Hematopoietic multipotent progenitor cell treated with erythropoietin and hydrocortisone succinate and interleukin-3 and kit ligand, for 6 days (in vitro differentiated cells): ENCODE results near the gene OXER1.
A peak's percentile ranks its signal among the peaks of the same experiment; 100 is the strongest.

ENCODE experiments used
- DNase-seq: peaks from one replicate; pipeline ENCODE4 v3.0.0-alpha.2; 2015

The OXER1 gene

GRCh38 chr2:42793334-42794270 is 29.7 kb upstream of the OXER1 start:
- DNase-seq, result no peak

- no peak for DNase-seq
Observed at GRCh38 chr2:42792583-42793333, 28.8 kb upstream of the OXER1 start, which contains the start of gene HAAO. TSS of gene HAAO (minus strand) at chr2:42792583. CDS start at chr2:42792536, 47 bp downstream.

- peak; percentile 61 for DNase-seq
Observed at GRCh38 chr2:42792087-42792582, 28.2 kb upstream of the OXER1 start.

- DNase-seq, result no peak
Observed at GRCh38 chr2:42791606-42792005, 27.7 kb upstream of the OXER1 start.

GRCh38 chr2:42789751-42790150 is 25.8 kb upstream of the OXER1 start:
- no peak for DNase-seq

- DNase-seq, result no peak
Observed at GRCh38 chr2:42788882-42789281, 24.9 kb upstream of the OXER1 start.

GRCh38 chr2:42788478-42788793 is 24.5 kb upstream of the OXER1 start:
- DNase-seq, result no peak

GRCh38 chr2:42787788-42788477 is 24.0 kb upstream of the OXER1 start:
- no peak for DNase-seq

GRCh38 chr2:42787424-42787787 is 23.5 kb upstream of the OXER1 start:
- DNase-seq, result no peak

GRCh38 chr2:42786561-42787345 is 22.8 kb upstream of the OXER1 start:
- no peak for DNase-seq

- peak; percentile 45 for DNase-seq
Observed at GRCh38 chr2:42784204-42784880, 20.4 kb upstream of the OXER1 start.

- DNase-seq, result no peak
Observed at GRCh38 chr2:42783511-42783910, 19.6 kb upstream of the OXER1 start.

- DNase-seq, result no peak
Observed at GRCh38 chr2:42781181-42781580, 17.2 kb upstream of the OXER1 start.

- DNase-seq, result no peak
Observed at GRCh38 chr2:42777883-42778805, 14.2 kb upstream of the OXER1 start.

GRCh38 chr2:42775810-42776209 is 11.9 kb upstream of the OXER1 start:
- no peak for DNase-seq

- no peak for DNase-seq
Observed at GRCh38 chr2:42775186-42775585, 11.3 kb upstream of the OXER1 start.

- no peak for DNase-seq
Observed at GRCh38 chr2:42771546-42772153, 7.7 kb upstream of the OXER1 start.

- peak; percentile 75 for DNase-seq
Observed at GRCh38 chr2:42770288-42771131, 6.6 kb upstream of the OXER1 start.

GRCh38 chr2:42769583-42770287 is 5.8 kb upstream of the OXER1 start:
- DNase-seq, result no peak
